GM12874 (cell line): ENCODE measurements around the gene ZBTB6.

ENCODE experiments used
- CTCF ChIP-seq: IDR thresholded peaks from 2 replicates; pipeline ENCODE4 v1.5.1; 2011; ENCODE audit warnings: low read depth, mild to moderate bottlenecking, control low read depth, low read length, moderate library complexity; ENCODE audit not compliant: insufficient read depth

Gene ZBTB6

GRCh38 chr9:122912964-122913673 lies at the start of gene ZBTB6:
TSS of gene ZBTB6 (minus strand) at chr9:122913323. CDS start at chr9:122912072, 1,251 bp downstream.
- TF ChIP-seq CTCF: no peak

GRCh38 chr9:122961139-122961538 lies 48.0 kb upstream of the ZBTB6 start:
- TF ChIP-seq CTCF: no peak

DNA sequence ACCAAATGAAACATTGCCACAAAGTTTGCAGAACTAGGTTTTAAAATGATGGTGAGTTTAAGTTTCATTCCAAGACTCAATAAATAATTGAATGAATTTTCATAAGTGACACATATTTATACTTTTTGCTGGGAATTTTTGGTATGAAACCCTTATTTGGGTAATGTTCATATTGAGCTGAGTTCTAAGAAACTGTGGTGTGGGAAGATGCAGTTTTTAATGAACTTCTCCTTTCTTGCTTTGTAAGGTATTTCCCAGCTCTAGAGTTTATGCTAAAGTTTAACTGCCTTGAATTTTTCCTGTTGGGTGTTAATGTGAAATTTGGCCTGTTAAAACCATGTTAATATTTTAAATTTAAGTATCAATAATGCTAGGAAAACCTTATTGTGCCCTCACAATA lies 42.8 kb upstream of the ZBTB6 start:
- TF ChIP-seq CTCF: no peak

DNA sequence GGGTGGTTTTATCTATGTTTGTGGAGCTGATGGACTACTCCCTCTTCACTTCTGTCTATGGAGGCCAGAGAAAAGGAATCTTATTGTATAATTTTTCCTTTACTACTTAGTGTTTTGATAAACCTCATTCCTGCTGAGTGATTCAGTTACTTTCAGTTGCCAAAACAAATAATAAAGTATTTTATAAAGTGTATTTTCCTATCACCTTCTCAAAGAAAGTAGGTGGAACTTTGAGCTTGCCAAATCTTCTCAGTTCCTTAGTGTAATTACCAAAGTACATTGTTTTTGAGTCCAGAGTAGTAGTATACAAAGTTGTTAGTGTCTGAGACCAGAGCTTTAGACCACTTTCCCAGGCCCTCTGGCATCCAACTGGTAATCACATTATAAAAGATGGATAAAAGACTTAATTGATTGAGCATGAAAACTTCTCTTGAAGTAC lies 41.1 kb upstream of the ZBTB6 start:
- no peak for TF ChIP-seq CTCF

GRCh38 chr9:122951056-122951455 lies 37.9 kb upstream of the ZBTB6 start:
- no peak for TF ChIP-seq CTCF

- TF ChIP-seq CTCF: no peak
These were observed 37.1 kb upstream of the ZBTB6 start for GRCh38 chr9:122950263-122950662.

DNA sequence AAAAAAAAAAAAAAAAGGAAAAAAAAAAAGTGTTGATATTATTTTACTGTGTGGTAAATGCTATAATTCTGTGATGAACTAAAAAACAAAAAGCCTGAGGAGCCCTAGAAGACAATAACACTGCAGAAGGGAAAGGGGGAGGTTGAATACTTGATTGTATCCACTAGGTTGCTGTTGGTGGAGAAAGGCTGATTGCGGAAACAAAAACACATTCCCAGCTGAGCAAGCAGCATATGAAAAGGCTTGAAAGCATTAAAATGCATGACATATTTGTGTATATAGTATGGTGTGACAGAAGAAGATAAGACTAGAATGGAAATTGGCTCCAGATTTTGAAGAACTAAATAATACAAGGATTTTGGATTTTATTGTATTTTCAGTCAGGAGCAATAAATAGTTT lies 36.6 kb upstream of the ZBTB6 start:
- no peak for TF ChIP-seq CTCF

GRCh38 chr9:122948313-122948712 lies 35.2 kb upstream of the ZBTB6 start:
- TF ChIP-seq CTCF: no peak
